Esophagus muscularis mucosa (tissue), 4 donors: ENCODE results near the gene ALCAM. TPM values are rescaled to one million over a fixed set of nuclear protein-coding genes. Genes with fewer than 3 reads are reported as not detected.

Experiments used
- DNase-seq: peaks from one replicate; pipeline ENCODE4 v3.0.0-alpha.2; 2017; ENCODE audit errors: extremely low spot score
- H3K27ac ChIP-seq, 4 donors: fragments of 200-600 bp; sonication (generic); replicated peaks in 1 of 4; 1 replicate in 3 of 4; 2 replicates in 1 of 4; pipeline ENCODE4 v1.5.1; 2016 to 2019; ENCODE audit warnings: mild to moderate bottlenecking in 1 of 4
- H3K27me3 ChIP-seq, 4 donors: fragments of 200-600 bp; sonication (generic); one replicate each; pipeline versions ENCODE4 v1.5.1 to v1.6.0; 2016 to 2019
- H3K36me3 ChIP-seq, 4 donors: fragments of 200-600 bp; sonication (generic); one replicate each; pipeline ENCODE4 v1.5.1; 2016 to 2019
- H3K4me1 ChIP-seq, 4 donors: fragments of 200-600 bp; sonication (generic); one replicate each; pipeline ENCODE4 v1.5.1; 2016 to 2019
- H3K4me3 ChIP-seq, 4 donors: fragments of 200-600 bp; sonication (generic); 1 replicate in 2 of 4; 2 replicates in 2 of 4; pipeline ENCODE4 v1.5.1; 2016 to 2019; ENCODE audit warnings: mild to moderate bottlenecking in 4 of 4, moderate library complexity in 1 of 4
- H3K9me3 ChIP-seq, 4 donors: fragments of 200-600 bp; sonication (generic); 1 replicate in 3 of 4; 2 replicates in 1 of 4; pipeline ENCODE4 v1.5.1; 2016 to 2019
- CTCF ChIP-seq, 3 experiments: fragments of 200-600 bp in 2 of 3; fragments of 450-650 bp in 1 of 3; sonication (generic) in 2 of 3; IDR thresholded peaks; one replicate each; pipeline ENCODE4 v1.5.1; 2017 to 2019; ENCODE audit warnings: antibody characterized with exemption in 3 of 3, mild to moderate bottlenecking in 2 of 3, moderate library complexity in 1 of 3
- EP300 ChIP-seq: sonication (generic); formaldehyde crosslinking; IDR thresholded peaks from one replicate; pipeline ENCODE4 v1.6.1; 2017; ENCODE audit warnings: antibody characterized with exemption
- POLR2A ChIP-seq: fragments of 450-650 bp; IDR thresholded peaks from one replicate; pipeline ENCODE4 v1.6.1; 2017; ENCODE audit warnings: antibody characterized with exemption, moderate library complexity, mild to moderate bottlenecking, low read depth
- POLR2AphosphoS5 ChIP-seq, 2 donors: sonication (generic); formaldehyde crosslinking; IDR thresholded peaks; one replicate each; pipeline ENCODE4 v1.6.1; 2017; ENCODE audit warnings: antibody characterized with exemption in 2 of 2
- WGBS: methylation state at CpG from one replicate; pipeline ENCODE4 v1.1.5; 2018; 5-methylcytosine and 5-hydroxymethylcytosine counted together
- intact Hi-C: fragments of 100-400 bp; cut with DNase I; formaldehyde crosslinking; loops from one replicate; pipeline ENCODE4 v1.15.1; 2023
- total RNA-seq, 4 donors: library from RNA; depleted of rRNA; stranded (reverse); fragments of >200 nt; gene quantifications; one replicate each; pipeline versions ENCODE4 v1.1.0 to v1.2.1, GENCODE V29; 2016

ALCAM gene
- total RNA-seq, 4 donors from 2014 or later: 19.0 to 26.2 (median 22.6) TPM

DNA sequence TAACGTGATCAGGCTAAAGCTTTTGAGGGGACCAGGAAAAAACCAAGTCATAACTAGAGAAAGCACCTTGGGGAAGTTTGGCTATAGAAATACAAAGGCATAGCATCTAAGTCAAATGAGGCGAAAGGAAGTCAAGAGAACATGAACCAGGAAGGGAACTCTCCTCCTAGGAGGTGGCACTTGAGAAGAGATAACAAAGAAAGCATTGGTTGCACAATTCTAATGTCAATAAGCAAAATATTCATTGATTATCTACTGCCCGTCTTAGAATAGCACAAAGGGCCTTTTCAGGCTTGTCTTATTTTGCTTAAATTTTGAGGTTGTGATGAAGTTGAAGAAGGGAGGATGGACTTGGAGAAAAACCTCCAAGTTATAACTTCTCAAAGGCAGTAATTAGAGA lies 73.4 kb downstream of the ALCAM start:
- intact Hi-C loops: no loop called here
- Histone ChIP-seq H3K27ac (no peak overlapping the region), H3K4me1 (no peaks in the 10 kb centered on the region), H3K27me3 (no peaks in the 10 kb centered on the region), H3K4me3 (no peak overlapping the region), H3K36me3 (no peaks in the 10 kb centered on the region), H3K9me3 (no peaks in the 10 kb centered on the region)
- no peak for DNase-seq
- 94% methylated on average over 3 of the region's 3 CpGs for WGBS
- TF ChIP-seq EP300 (no peak), POLR2A (no peak), POLR2AphosphoS5 (IDR thresholded peaks at IDR 0.05) (no peak), CTCF (IDR thresholded peaks at IDR 0.05) (no peak)

GRCh38 chr3:105444725-105445124 lies 78.0 kb downstream of the ALCAM start:
- 96% methylated on average over 1 of the region's 1 CpG for WGBS
- H3K36me3 ChIP-seq: no peaks in the 10 kb centered on the region
- H3K27me3 ChIP-seq: no peaks in the 10 kb centered on the region
- H3K27ac ChIP-seq: no peak overlapping the region
- H3K4me1 ChIP-seq: no peaks in the 10 kb centered on the region
- no peak for TF ChIP-seq POLR2A
- TF ChIP-seq EP300: no peak
- no peak for TF ChIP-seq CTCF (IDR thresholded peaks at IDR 0.05)
- TF ChIP-seq POLR2AphosphoS5 (IDR thresholded peaks at IDR 0.05): no peak
- intact Hi-C loops: no loop called here
- no peaks in the 10 kb centered on the region for H3K9me3 ChIP-seq
- no peak overlapping the region for H3K4me3 ChIP-seq
- DNase-seq: no peak

- intact Hi-C loops: no loop called here
- TF ChIP-seq CTCF (IDR thresholded peaks at IDR 0.05) (no peak), POLR2A (no peak), POLR2AphosphoS5 (IDR thresholded peaks at IDR 0.05) (no peak), EP300 (no peak)
Observed at GRCh38 chr3:105448338-105448982, 81.8 kb downstream of the ALCAM start.

GRCh38 chr3:105449414-105449813 lies 82.7 kb downstream of the ALCAM start:
- Histone ChIP-seq H3K9me3 (no peaks in the 10 kb centered on the region), H3K27ac (no peak overlapping the region), H3K27me3 (no peaks in the 10 kb centered on the region), H3K4me1 (no peaks in the 10 kb centered on the region), H3K4me3 (no peak overlapping the region), H3K36me3 (no peaks in the 10 kb centered on the region)
- intact Hi-C loops: no loop called here
- 89% methylated on average over 3 of the region's 3 CpGs for WGBS
- DNase-seq: no peak
- TF ChIP-seq POLR2A (no peak), CTCF (IDR thresholded peaks at IDR 0.05) (no peak), POLR2AphosphoS5 (IDR thresholded peaks at IDR 0.05) (no peak), EP300 (no peak)

More at GRCh38 chr3:105448338-105448982, 81.8 kb downstream of the ALCAM start:
- Histone ChIP-seq H3K36me3 (no peaks in the 10 kb centered on the region), H3K4me3 (no peak overlapping the region), H3K9me3 (no peaks in the 10 kb centered on the region), H3K4me1 (no peaks in the 10 kb centered on the region), H3K27me3 (no peaks in the 10 kb centered on the region), H3K27ac (no peak overlapping the region)
- WGBS: 43% methylated on average over 4 of the region's 4 CpGs
- DNase-seq: no peak

DNA sequence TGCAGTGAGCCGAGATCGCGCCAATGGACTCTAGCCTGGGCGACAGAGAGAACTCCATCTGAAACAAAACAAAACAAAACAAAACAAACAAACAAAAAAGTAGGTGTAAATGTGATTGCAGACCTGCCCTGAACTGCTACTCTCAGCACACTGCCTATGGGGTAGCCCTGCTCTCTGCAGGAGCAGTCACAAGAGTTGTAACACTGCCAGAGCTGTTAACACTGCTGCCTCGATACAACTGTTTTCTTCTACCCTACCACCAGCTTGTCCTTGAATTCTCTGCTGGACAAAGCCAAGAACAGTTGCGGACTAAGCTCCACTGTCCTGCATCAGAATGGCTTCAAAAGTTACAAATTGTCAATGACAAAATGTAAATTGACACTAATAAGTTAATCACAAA lies 89.3 kb downstream of the ALCAM start:
- Histone ChIP-seq H3K9me3 (no peaks in the 10 kb centered on the region), H3K27me3 (no peaks in the 10 kb centered on the region), H3K27ac (no peak overlapping the region), H3K4me3 (no peak overlapping the region), H3K36me3 (no peaks in the 10 kb centered on the region), H3K4me1 (peaks cover 0 to 7% (median 2%) of the 10 kb centered on the region in 4 donors)
- DNase-seq: no peak
- no peak for TF ChIP-seq EP300
- TF ChIP-seq POLR2A: no peak
- WGBS: 90% methylated on average over 6 of the region's 6 CpGs
- intact Hi-C loops: no loop called here
